Myocyte (in vitro differentiated cells): ENCODE measurements around the gene PRAME. TPM values are rescaled to one million over a fixed set of nuclear protein-coding genes. Genes with fewer than 3 reads are reported as not detected.
A peak's percentile ranks its signal among the peaks of the same experiment; 100 is the strongest.

Experiments
- DNase-seq: peaks from one replicate; pipeline ENCODE4 v3.0.0-alpha.2; 2012; ENCODE audit warnings: low read depth
- total RNA-seq: library from RNA; depleted of rRNA; stranded (reverse); fragments of >200 nt; gene quantifications from 2 replicates; pipeline ENCODE4 v1.2.3, GENCODE V29; 2014

The PRAME gene
- total RNA-seq, 1 donor from 2014 or later = not detected

GRCh38 chr22:22579869-22580604 is 21.0 kb upstream of the PRAME start:
- no peak for DNase-seq

DNA sequence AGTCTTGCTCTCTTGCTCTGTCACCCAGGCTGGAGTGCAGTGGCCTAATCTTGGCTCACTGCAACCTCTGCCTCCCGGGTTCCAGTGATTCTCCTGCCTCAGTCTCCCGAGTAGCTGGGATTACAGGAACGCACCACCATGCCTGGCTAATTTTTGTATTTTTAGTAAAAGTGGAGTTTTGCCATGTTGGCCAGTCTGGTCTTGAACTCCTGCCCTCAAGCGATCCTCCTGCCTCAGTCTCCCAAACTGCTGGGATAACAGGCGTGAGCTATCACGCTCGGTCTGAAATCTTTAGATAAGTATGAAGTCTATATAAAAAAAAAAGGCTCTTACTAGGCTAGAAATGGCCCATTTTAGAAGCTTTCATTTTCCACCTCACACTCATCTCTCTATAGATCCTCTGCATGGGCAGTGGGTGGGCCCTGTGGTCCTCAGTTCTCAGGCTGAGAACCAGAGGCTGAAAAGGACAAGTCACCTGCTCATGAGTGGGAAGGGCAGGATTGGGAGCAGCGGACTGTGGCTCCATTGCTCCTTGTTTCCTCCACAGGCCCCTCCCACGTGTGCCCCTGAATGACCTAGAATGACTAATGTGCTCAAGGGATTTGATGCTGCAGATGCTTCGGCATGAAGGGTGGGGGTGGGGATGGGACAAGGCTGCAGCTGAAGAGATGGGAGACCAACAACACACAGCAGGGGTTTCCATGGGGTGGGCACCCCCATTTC is 19.8 kb upstream of the PRAME start:
- DNase-seq = peak; percentile 63

DNA sequence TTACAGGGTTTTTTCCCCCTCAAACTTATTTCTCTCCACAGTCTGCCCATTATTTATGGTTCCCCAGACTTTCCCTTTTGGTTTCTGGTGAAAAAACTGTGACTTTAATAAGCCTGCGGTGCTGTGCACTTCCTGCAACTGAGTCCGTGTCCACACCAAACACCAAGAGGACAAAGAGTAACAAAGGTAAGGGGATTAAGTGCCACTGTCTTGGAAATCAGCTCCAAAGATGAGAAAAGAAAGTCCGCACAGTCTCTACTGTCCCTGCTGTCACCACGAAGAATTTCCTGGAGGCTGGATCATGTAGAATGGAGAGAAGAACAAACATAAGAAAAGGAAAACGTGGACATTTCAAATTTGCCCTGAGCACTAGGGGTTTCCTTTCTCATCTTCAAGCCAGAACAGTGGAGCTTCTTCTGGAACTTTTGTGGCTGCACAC is 17.9 kb upstream of the PRAME start:
- no peak for DNase-seq

DNA sequence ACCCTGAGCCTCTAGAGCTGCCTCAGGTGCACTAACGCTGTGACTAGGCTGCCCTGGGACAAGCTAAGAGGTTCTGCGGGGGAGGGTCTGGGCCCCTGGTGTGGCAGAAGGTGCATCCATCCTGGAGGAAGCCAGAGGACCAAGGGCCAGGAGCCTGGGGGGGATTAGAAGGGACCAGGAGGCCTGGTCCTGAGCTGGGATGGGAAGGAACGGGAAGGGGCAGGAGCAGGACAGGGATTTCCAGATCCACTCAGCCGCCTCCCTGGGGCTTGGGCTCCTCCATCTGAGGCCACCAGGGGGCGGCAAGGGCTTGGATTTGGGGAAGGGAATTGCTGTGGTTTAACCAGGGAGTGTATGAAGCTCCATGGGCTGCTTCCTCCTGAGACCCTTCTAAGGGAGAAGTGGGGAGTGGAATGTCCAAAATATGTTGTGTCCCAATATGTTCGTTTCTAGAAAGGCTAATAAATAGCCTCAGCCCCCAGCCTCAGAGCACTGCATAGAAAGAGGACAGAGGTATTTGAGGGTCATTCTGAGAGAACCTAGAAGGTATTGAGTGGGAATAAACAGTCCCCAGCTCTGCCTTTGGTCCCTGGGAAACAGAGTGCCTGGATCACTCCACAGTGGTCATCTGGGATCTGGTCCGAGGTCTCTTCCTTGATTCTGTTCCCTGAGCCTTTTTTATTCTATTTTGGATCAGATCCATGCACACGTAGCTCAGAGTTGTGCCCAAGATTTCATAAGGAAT is 17.4 kb upstream of the PRAME start:
- peak; percentile 61 for DNase-seq

- no peak for DNase-seq
Measured at GRCh38 chr22:22574361-22574760, 15.3 kb upstream of the PRAME start.

DNA sequence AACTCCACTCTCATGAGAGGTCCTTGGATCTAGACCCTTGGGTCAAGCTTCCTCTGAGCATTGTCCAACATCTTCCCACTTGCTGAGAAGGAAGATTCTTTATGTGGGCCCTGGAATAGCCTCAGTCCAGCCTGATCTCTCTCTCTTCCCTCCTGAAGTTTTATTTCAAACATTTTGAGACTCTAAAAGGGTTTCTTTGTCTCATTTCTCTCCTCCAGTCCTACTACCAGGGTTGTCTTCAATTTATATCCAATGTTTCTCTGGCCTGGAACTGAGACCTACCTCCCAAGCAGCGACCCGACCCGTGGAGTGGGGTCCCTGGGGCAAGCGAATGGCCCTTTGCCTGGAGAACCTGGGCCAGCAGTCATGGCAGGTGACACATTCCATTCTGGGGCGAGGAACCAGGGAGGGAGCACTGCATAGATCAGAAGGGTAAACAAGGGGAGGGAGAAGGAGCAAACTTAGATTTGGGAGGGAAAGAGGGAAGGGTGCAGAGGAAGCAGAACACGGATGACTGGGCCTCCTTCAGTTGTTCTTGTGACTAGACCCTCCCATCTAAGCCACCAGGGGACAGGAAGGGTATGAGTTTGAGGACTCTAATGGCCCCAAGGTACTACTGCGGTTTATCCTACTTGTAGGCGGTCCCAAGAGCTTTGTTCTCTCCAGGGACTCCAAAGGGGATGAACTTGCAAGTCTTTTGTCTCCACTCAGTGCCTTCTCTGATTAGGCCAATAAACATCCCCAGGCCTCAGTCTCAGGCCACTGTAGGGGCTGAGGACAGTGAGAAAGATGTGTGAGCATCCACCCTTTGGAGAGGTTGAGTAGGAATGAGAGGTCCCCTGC is 14.2 kb upstream of the PRAME start:
- DNase-seq = no peak

- DNase-seq = no peak
Measured at GRCh38 chr22:22571862-22572261, 12.8 kb upstream of the PRAME start.

- DNase-seq = no peak
Measured at GRCh38 chr22:22571429-22571828, 12.4 kb upstream of the PRAME start.

DNA sequence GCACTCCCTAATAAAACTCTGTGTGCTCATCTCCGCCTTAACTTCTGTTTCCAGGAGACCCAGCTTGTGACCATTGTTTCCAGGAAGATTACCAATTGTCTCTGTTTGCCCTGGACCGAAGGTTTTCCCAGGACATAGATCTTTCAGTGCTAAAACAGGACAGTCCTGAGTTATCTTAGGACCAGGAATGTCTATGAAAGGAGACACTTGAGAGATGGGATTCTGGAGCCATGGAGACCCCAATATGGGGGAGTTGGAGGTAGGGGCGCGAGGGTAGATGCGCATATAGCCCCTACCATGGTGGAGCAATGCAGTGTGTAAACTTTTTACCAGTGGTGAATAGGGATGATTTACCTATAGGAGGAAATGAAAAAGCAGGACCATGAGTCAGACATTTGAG is 10.2 kb upstream of the PRAME start:
- DNase-seq = no peak

DNA sequence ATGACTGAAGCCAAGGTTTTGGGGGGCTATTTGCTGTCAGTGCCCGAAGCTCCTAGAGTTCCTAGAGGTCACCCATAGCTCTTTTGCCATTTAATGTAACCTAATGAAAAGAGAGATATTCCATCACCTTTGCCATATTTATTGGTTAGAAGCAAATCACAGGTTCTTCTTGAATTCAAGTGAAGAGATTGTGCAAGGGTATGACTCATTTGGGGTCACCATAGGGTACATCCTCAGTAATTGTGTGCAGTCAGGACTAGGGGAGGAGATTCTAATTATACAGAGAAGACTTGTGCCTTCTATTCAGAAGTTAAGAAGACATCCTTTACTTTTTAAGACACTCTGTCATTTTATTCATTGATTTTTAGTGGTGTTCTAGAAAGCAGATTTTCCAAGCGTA is 6.9 kb upstream of the PRAME start:
- no peak for DNase-seq

DNA sequence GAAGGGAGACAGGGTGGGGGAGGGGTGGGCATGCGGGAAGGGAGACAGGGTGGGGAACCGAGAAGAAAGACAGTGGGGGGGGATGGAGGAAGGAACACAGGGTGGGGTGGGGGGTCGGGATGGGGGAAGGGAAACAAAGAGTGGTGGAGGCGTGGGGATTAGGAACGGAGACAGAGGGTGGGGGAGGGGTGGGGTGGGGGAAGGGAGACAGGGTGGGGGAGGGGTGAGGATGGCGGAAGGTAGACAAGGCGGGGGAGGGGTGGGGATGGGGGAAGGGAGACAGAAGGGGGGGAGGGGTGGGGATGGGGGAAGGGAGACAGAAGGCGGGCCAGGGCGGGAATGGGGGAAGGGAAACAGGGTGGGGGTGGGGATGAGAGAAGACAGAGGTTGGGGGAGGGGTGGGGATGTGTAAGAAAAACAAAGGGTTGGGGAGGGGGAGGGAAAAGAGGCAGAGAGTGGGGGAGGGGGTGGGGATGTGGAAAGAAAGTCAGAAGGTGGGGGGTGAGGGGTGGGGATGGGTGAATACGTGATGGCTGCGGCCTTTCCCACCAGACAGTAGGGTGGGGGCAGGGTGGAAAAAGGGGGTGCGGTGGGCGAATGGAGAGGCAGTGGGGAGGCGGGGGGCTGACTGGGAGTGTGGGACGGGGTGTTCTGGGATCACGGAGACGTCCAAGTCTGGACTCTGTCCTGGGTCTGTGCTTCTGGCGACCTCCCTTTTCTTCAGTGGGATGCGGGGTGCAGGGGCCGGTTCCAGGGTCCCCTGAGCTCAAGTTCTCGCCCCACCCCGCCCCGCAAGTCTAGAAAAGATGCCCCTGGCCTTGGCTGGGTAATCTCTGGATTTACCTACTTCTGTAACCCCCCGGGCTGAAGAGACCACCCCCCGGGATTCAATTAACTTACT is 744 bp downstream of the PRAME start:
- no peak for DNase-seq

DNA sequence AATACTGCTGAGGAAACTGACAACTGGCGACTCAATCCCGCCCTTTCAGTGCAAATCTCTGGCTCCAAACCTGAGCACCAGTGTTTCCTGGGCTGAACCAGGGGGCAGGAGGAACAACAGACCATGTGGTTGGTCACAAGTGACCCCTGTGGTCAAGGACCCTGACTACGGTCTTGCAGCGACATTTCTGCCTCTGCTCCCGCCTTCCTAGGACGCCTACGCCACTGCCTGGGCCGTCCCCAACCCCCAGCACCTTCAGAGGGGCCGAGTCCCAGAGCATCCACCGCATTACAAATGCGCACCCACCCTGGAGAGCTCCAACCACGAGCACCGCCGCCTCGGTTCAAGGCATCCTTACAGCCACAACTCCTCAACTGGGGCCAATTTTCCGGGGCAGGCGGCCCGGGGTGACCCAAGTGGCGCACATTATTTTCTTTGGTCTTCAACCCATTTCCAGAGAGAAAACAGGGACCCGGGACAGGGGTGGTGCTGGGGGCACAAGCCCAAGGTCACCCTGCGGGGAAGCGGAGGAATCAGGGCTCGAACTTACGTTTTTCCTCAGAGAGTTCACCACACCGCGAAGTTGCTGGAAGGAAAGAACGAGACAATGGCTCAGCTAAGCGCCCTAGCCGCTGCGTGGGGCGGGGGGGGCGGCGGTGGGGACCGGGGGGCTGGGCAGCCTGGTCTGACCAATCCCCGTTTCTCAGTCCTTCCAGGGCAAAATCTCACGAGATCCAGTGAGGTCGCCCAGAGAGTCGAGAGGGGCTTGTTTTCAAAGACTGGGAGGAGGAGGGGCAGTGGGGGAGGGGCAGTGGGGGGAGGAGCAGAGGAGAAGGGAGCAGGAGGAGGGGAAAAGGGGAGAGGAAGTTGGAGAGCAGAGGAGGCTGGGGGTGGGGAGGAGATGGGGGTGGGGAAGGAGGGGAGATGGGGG is 1.8 kb downstream of the PRAME start:
- DNase-seq = no peak

GRCh38 chr22:22556578-22556977 is 2.5 kb downstream of the PRAME start:
- DNase-seq = no peak

DNA sequence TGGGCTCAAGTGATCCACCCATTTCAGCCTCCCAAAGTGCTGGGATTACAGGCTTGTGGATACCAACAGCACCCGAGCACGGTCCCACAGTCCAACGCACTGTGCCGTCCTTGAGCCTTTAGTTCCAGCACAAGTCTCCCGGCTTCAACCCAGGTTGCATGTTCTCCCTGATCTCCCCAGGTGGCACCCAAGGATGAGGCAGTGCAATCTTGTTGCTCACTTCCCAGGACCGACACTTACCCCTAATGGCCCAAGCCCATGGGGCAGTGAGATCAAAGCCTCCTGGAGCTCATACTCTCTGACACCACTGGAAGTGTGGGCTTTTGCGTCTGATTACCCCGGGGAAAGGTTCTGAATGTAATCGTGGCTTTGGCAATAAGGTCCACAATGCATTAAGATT is 3.5 kb downstream of the PRAME start:
- no peak for DNase-seq

GRCh38 chr22:22554587-22555284 is 4.3 kb downstream of the PRAME start:
- DNase-seq = no peak

- DNase-seq = peak; percentile 11
Measured at GRCh38 chr22:22553735-22554586, 5.1 kb downstream of the PRAME start.

DNA sequence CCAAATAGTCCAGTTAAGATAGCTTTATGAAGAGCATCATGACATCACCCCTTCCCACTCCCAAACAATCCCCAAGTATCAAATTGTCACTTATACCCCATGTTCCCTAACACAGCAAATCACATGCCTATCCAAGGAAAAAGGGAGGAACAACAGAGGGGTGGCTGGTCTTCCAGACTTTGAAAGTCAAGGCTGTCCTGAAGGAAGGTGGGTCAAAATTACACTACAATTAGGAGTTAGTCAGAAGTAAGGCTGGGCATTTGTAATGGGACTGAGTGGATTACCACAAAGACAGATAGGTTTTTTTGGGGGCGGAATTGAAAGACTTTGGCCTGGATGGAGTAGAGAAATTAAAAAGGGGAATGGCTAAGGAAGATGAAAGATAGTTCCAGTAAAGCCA is 5.9 kb downstream of the PRAME start:
- DNase-seq = no peak
